ENCODE measurements around the gene SLC4A5.
"Not testable (repeated sequence)": the region's sequence is repeated elsewhere in the genome, so short reads cannot be mapped to it uniquely, and the experiment has no call there.

Gene SLC4A5

DNA sequence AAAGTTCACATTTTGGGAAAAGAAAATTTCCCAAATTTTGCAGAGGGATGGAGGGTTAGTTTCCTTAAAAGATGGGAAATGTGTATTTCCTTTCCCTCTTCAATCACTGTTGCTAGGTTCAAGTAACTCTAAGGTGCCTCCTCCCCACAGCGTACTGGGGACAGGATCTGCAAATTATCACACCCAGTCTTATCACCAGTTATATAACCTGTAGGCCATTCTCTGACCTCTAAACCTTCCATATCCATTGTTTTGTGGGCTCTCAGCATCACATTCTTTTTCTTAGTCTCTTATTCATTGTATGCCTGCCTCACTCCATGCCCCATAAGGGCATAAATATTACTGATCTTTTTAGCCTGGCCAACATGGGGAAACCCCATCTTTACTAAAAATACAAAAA, 148.4 kb downstream of the SLC4A5 start:
- no peak for DNase-seq

- DNase-seq: no peak
Observed at GRCh38 chr2:74191596-74192380, 151.4 kb downstream of the SLC4A5 start.

- no peak for DNase-seq
Observed at GRCh38 chr2:74188696-74189095, 154.5 kb downstream of the SLC4A5 start.

- no peak for DNase-seq
Observed at GRCh38 chr2:74188018-74188601, 155.1 kb downstream of the SLC4A5 start.

DNA sequence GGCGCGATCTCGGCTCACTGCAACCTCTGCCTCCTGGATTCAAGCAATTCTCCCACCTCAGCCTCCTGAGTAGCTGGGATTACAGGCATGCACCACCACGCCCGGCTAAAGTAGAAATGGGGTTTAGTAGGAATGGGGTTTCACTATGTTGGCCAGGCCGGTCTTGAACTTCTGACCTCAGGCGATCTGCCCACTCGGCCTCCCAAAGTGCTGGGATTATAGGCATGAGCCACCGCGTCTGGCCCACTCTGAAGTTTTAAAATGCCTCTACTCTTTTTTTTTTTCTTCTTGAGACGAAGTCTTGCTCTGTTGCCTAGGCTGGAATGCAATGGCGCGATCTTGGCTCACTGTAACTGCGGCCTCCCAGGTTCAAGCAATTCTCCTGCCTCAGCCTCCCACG, 156.5 kb downstream of the SLC4A5 start:
- DNase-seq: not testable (repeated sequence)

DNA sequence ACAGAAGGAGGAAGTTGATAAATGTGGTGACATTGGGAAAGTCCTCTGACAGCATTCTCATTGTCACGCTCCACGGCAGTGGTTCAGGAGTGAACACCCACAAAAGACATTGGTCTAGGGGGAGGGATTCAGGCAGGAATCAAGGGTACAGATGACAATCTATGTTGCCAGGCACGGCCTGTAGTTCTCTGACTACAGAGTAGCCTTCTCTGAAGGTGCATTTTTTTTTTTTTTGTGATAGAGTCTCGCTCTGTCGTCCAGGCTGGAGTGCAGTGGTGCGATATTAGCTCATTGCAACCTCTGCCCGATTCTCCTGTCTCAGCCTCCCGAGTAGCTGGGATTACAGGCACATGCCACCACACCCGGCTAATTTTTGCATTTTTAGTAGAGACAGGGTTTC, 157.2 kb downstream of the SLC4A5 start:
- peak; percentile 64 for DNase-seq

DNA sequence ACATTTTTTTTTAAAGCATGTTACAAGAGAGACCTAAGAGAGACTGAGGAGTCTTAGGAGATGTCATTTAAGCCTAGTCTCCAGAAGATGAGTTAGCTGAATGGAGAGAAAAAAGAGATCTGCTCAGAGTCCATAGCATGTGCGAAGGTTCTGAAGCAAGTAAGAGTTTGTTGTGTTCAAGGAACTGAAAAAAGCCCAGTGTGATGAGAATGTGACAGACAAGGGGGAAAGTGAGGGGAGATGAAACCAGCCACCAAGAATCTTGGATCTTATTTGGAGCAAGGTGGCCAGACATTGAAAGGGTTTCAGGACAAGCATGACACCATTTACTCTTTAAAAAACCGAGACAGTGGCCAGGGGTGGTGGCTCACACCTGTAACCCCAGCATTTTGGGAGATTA, 159.3 kb downstream of the SLC4A5 start:
- DNase-seq: no peak

GRCh38 chr2:74181739-74182138, 161.5 kb downstream of the SLC4A5 start:
- DNase-seq: peak; percentile 36

DNA sequence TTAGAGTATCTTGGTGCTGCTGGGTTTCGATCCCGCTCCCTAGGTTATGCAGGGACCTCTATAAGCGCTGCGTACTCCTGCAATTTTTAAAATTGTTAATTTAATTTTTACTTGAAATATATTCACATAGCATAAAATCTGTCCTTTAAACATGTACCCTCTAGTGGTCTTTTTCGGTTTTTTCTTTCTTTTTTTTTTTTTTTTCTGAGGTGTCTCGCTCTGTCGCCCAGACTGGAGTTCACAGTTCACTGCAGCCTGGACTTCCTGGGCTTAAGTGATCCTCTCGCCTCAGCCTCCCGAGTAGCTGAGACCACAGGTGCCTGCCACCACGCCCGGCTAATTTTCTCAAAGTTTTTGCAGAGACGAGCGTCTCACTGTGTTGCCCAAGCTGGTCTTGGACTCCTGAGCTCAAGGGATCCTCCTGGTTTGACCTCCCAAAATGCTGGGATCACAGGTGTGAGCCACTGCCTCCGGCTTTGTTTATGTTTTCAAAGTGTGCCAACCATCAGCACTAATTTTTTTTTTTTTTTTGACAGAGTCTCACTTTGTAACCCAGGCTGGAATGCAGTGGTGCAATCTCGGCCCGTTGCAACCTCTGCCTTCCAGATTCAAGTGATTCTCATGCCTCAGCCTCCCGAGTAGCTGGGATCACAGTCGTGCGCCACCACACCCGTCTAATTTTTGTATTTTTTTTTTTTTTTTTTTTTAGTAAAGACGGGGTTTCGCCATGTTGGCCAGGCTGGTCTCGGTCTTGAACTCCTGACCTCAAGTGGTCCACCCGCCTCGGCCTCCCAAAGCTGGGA, 164.0 kb downstream of the SLC4A5 start:
- no peak for DNase-seq

- peak; percentile 98 for DNase-seq
Observed at GRCh38 chr2:74178211-74179062, 164.8 kb downstream of the SLC4A5 start, which contains the start of gene MOB1A. TSS of gene MOB1A (minus strand) at chr2:74178879. CDS start at chr2:74178674, 205 bp downstream.

GRCh38 chr2:74177696-74178095, 165.5 kb downstream of the SLC4A5 start:
- no peak for DNase-seq

GRCh38 chr2:74174909-74175308, 168.3 kb downstream of the SLC4A5 start:
- no peak for DNase-seq

GRCh38 chr2:74168739-74169138, 174.5 kb downstream of the SLC4A5 start:
- DNase-seq: no peak

Measured in CD4-positive, alpha-beta T cell treated with Interleukin-21 for 1 hour (primary cell).